Vagina (tissue), 2 donors: ENCODE measurements around the gene LINGO4.

Experiments used
- CTCF ChIP-seq, 3 experiments: fragments of 450-650 bp in 2 of 3; fragments of 200-600 bp in 1 of 3; sonication (generic) in 1 of 3; IDR thresholded peaks; one replicate each; pipeline ENCODE4 v1.5.1; 2017 to 2019; ENCODE audit warnings: antibody characterized with exemption in 3 of 3, mild to moderate bottlenecking in 2 of 3, moderate library complexity in 2 of 3
- POLR2A ChIP-seq, 2 donors: fragments of 450-650 bp; IDR thresholded peaks; one replicate each; pipeline ENCODE4 v1.6.1; 2017; ENCODE audit warnings: antibody characterized with exemption in 2 of 2, mild to moderate bottlenecking in 2 of 2, moderate library complexity in 2 of 2

- TF ChIP-seq CTCF (IDR thresholded peaks at IDR 0.05) (no peak), POLR2A (IDR thresholded peaks at IDR 0.05) (no peak)
Measured at GRCh38 chr1:151798571-151798970, 6.6 kb downstream of the LINGO4 start.
